GM23338 (cell line): ENCODE measurements around the gene DNM1L.

Source experiments
- CTCF ChIP-seq, 2 experiments: fragments of 200-600 bp in 1 of 2; sonication (generic) in 1 of 2; conservative IDR thresholded peaks; 2 replicates each; pipeline versions ENCODE4 v1.5.1 to v1.6.1; 2016 to 2017; ENCODE audit warnings: antibody characterized with exemption in 2 of 2, low read depth in 2 of 2, mild to moderate bottlenecking in 2 of 2, moderate library complexity in 1 of 2
- EZH2 ChIP-seq: fragments of 200-600 bp; sonication (generic); IDR thresholded peaks from one replicate; pipeline ENCODE4 v1.8.0; 2017; ENCODE audit warnings: antibody characterized with exemption, mild to moderate bottlenecking, low read depth; ENCODE audit not compliant: unreplicated experiment

- TF ChIP-seq CTCF (conservative IDR thresholded peaks at IDR 0.05; ENCODE audit: low read depth in 2 of 2) (no peak), EZH2 (no peak)
These were observed 16.4 kb upstream of the DNM1L start for GRCh38 chr12:32662665-32663064.
